AG04449 (cell line): ENCODE data around the gene OSBPL9.

ENCODE experiments used
- CTCF ChIA-PET: fragments of 350-600 bp; formaldehyde crosslinking; extraction: SDS; loops from one replicate; lab custom pipeline; 2021; ENCODE audit warnings: antibody characterized with exemption; lab: Yijun Ruan, JAX
- POLR2A ChIA-PET: fragments of 400-600, 350-600 bp; formaldehyde crosslinking; extraction: SDS; loops from one replicate; lab custom pipeline; 2020; ENCODE audit warnings: antibody characterized with exemption, inconsistent platforms; lab: Yijun Ruan, JAX
- DNase-seq: peaks from one replicate; pipeline ENCODE4 v3.0.0-alpha.2; 2010; ENCODE audit warnings: low read depth, low spot score
- H3K4me3 ChIP-seq: 2 replicates; pipeline ENCODE4 v1.5.1; 2011; ENCODE audit warnings: low read depth, mild to moderate bottlenecking, control low read depth, low read length
- CTCF ChIP-seq: IDR thresholded peaks from one replicate; pipeline ENCODE4 v1.5.1; 2011; ENCODE audit warnings: mild to moderate bottlenecking, moderate library complexity, low read length, control low read depth, inconsistent platforms; ENCODE audit not compliant: insufficient read depth; ENCODE audit errors: missing control alignments

The OSBPL9 gene

GRCh38 chr1:51616903-51617708, at the start of gene OSBPL9:
Gene OSBPL9, plus strand, starts transcription at chr1:51617092. Its CDS starts 19 bp downstream, at chr1:51617111.
- TF ChIP-seq CTCF = no peak
- ChIA-PET POLR2A (interaction anchor here (0.5 kb wide), 1 partner anchor 110 kb away, joined by 3 read pairs; no protein-coding TSS in a partner anchor), CTCF (interaction anchor here (1.0 to 2.4 kb wide), 4 partner anchors 9 to 152 kb away, joined by 3 to 14 read pairs (median 4); no protein-coding TSS in a partner anchor)
- DNase-seq = no peak
- peak within 1 kb of the TSS; percentile 98 for H3K4me3 ChIP-seq

- no peak overlapping the region for H3K4me3 ChIP-seq
- DNase-seq = peak; percentile 79
- no peak for TF ChIP-seq CTCF
- ChIA-PET CTCF (interaction anchor here (0.9 to 1.0 kb wide), 2 partner anchors 8 to 201 kb away, joined by 3 to 4 read pairs; no protein-coding TSS in a partner anchor), POLR2A (no interaction called here)
These were observed 49.2 kb upstream of the OSBPL9 start for GRCh38 chr1:51567653-51568052.

- no peak overlapping the region for H3K4me3 ChIP-seq
- no peak for DNase-seq
- ChIA-PET CTCF (interaction anchor here (0.9 to 1.0 kb wide), 2 partner anchors 8 to 201 kb away, joined by 3 to 4 read pairs; no protein-coding TSS in a partner anchor), POLR2A (no interaction called here)
- no peak for TF ChIP-seq CTCF
These were observed 48.5 kb upstream of the OSBPL9 start for GRCh38 chr1:51568231-51568935.

- ChIA-PET POLR2A (no interaction called here), CTCF (interaction anchor here (0.9 to 1.6 kb wide), 2 partner anchors 44 to 200 kb away, joined by 3 to 5 read pairs; no protein-coding TSS in a partner anchor)
- TF ChIP-seq CTCF = no peak
- no peak overlapping the region for H3K4me3 ChIP-seq
- peak; percentile 36 for DNase-seq
These were observed 47.4 kb upstream of the OSBPL9 start for GRCh38 chr1:51569284-51570062.

GRCh38 chr1:51570063-51570710, 46.7 kb upstream of the OSBPL9 start:
- ChIA-PET CTCF (interaction anchor here (0.9 to 1.9 kb wide), 3 partner anchors 35 to 199 kb away, joined by 3 to 5 read pairs (median 5); no protein-coding TSS in a partner anchor), POLR2A (no interaction called here)
- DNase-seq = no peak
- H3K4me3 ChIP-seq = no peak overlapping the region
- no peak for TF ChIP-seq CTCF
